Upper lobe of left lung (tissue), 6 donors: Measurements from ENCODE around the gene ZNF32. TPM values are rescaled to one million over a fixed set of nuclear protein-coding genes. Genes with fewer than 3 reads are reported as not detected.

Source experiments
- ATAC-seq, 2 donors: fragments of 200-7000 bp; cut with Tn5 transposase; one replicate each; pipeline ENCODE4 v1.9.1; 2022; ENCODE audit warnings: mild to moderate bottlenecking in 2 of 2, moderate library complexity in 2 of 2; ENCODE audit not compliant: low FRiP score in 2 of 2
- DNase-seq, 2 donors: peaks; one replicate each; pipeline ENCODE4 v3.0.0-alpha.2; 2019 to 2020
- H3K27ac ChIP-seq, 4 donors: fragments of 200-600 bp; sonication (generic); one replicate each; pipeline ENCODE4 v1.5.1; 2016 to 2019
- H3K27me3 ChIP-seq, 4 donors: fragments of 200-600 bp; sonication (generic); one replicate each; pipeline ENCODE4 v1.5.1; 2017 to 2019
- H3K36me3 ChIP-seq, 4 donors: fragments of 200-600 bp; sonication (generic); one replicate each; pipeline ENCODE4 v1.5.1; 2016 to 2019
- H3K4me1 ChIP-seq, 4 donors: fragments of 200-600 bp; sonication (generic); one replicate each; pipeline ENCODE4 v1.5.1; 2018 to 2019
- H3K4me3 ChIP-seq, 4 donors: fragments of 200-600 bp; sonication (generic); one replicate each; pipeline ENCODE4 v1.5.1; 2017 to 2019; ENCODE audit warnings: mild to moderate bottlenecking in 2 of 4, moderate library complexity in 1 of 4
- H3K9me3 ChIP-seq, 4 donors: fragments of 200-600 bp; sonication (generic); one replicate each; pipeline ENCODE4 v1.5.1; 2018 to 2019
- EP300 ChIP-seq, 4 donors: sonication (generic); formaldehyde crosslinking; IDR thresholded peaks; one replicate each; pipeline ENCODE4 v1.5.1; 2017; ENCODE audit warnings: antibody characterized with exemption in 4 of 4, control low read depth in 2 of 4
- POLR2A ChIP-seq, 4 donors: fragments of 450-650 bp; IDR thresholded peaks; one replicate each; pipeline ENCODE4 v1.5.1; 2016 to 2017; ENCODE audit warnings: antibody characterized with exemption in 4 of 4, mild to moderate bottlenecking in 2 of 4
- POLR2AphosphoS5 ChIP-seq, 2 donors: sonication (generic); formaldehyde crosslinking; IDR thresholded peaks; one replicate each; pipeline ENCODE4 v1.5.1; 2017; ENCODE audit warnings: antibody characterized with exemption in 2 of 2
- WGBS, 2 donors: methylation state at CpG; one replicate each; pipeline ENCODE4 v1.1.5; 2017 to 2018; 5-methylcytosine and 5-hydroxymethylcytosine counted together
- total RNA-seq, 6 donors: library from RNA; depleted of rRNA in 4 of 6; stranded (reverse); fragments of >200 nt in 4 of 6; gene quantifications; one replicate each; pipeline versions ENCODE4 v1.1.0 to v1.2.1, GENCODE V29; 2016 to 2021
- TF ChIP-seq, protein P1 (sequence below), 6 experiments: fragments of 450-650 bp in 4 of 6; fragments of 200-600 bp in 2 of 6; sonication (generic) in 2 of 6; IDR thresholded peaks; one replicate each; pipeline ENCODE4 v1.5.1; 2016 to 2019; ENCODE audit warnings: antibody characterized with exemption in 6 of 6
- donor health status: DM: no; HTN: no; CAD: no; lungs with moderate emphysema.
- donor health status: DM: no; HTN: yes; CAD: no; lungs with severe emphysema.

Gene ZNF32
- total RNA-seq, 6 donors from 2014 or later = 16.8 to 36.8 (median 26.8) TPM

DNA sequence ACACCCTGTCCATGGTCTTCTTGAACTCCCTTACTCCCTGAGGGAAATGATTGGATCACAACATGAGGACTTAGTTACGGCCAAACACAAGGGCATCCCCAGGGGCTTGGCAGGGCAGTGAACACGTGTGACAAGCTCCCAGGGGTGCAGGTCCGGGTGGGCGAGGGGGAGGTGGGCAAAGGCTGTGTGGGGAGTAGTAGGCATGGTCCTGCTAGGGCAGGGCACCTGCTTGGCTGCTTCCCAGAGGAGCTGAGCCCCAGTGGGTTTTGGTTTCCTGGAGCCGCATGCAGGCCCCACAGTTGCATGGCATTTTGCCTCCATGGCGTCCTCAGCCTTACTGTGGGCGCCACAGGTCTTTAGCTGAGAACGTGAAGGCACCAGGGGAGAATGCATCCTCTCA, 46.6 kb upstream of the ZNF32 start:
- H3K27ac ChIP-seq = no peak overlapping the region
- 88 to 90% methylated on average over 7 to 8 of the region's 8 CpGs for WGBS, 2 donors
- peak in 1 of 2 donors; percentile 52 for DNase-seq

DNA sequence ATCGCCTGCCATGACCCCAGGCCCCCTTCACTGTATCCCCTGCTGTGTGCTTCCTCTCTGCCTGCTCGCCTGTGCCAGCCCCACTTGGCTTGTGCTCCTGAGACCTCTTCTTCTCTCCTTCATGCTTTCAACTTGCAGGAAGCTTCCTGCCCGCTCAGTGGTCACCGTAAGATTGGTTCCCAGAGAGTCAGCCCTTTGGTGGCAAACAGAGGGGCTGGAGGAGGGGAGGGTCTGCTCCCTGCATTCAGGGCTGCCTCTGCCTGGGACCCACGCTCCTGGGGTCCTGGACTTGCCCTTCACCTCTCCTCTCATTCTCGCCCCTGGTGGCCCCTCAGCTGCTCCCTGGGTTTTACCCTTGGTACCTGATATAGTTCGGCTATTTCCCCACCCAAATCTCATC, 45.8 kb upstream of the ZNF32 start:
- TF ChIP-seq, protein P1, sequence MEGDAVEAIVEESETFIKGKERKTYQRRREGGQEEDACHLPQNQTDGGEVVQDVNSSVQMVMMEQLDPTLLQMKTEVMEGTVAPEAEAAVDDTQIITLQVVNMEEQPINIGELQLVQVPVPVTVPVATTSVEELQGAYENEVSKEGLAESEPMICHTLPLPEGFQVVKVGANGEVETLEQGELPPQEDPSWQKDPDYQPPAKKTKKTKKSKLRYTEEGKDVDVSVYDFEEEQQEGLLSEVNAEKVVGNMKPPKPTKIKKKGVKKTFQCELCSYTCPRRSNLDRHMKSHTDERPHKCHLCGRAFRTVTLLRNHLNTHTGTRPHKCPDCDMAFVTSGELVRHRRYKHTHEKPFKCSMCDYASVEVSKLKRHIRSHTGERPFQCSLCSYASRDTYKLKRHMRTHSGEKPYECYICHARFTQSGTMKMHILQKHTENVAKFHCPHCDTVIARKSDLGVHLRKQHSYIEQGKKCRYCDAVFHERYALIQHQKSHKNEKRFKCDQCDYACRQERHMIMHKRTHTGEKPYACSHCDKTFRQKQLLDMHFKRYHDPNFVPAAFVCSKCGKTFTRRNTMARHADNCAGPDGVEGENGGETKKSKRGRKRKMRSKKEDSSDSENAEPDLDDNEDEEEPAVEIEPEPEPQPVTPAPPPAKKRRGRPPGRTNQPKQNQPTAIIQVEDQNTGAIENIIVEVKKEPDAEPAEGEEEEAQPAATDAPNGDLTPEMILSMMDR (IDR thresholded peaks at IDR 0.05) = no peak
- TF ChIP-seq POLR2A (IDR thresholded peaks at IDR 0.05) (no peak), POLR2AphosphoS5 (IDR thresholded peaks at IDR 0.05) (no peak), EP300 (IDR thresholded peaks at IDR 0.05) (no peak)
- H3K4me1 ChIP-seq = peaks cover 12 to 41% (median 25%) of the 10 kb centered on the region in 4 donors
- ATAC-seq (no peak), DNase-seq (no peak)
- no peaks in the 10 kb centered on the region for H3K9me3 ChIP-seq
- H3K36me3 ChIP-seq = no peaks in the 10 kb centered on the region
- H3K27ac ChIP-seq = no peak overlapping the region
- WGBS, 2 donors = 87 to 93% methylated on average over 6 to 7 of the region's 7 CpGs
- no peak overlapping the region for H3K4me3 ChIP-seq
- no peaks in the 10 kb centered on the region for H3K27me3 ChIP-seq

More for the DNA sequence above, 46.6 kb upstream of the ZNF32 start:
- no peak for ATAC-seq
- no peaks in the 10 kb centered on the region for H3K27me3 ChIP-seq
- no peak overlapping the region for H3K4me3 ChIP-seq
- TF ChIP-seq, protein P1 (IDR thresholded peaks at IDR 0.05) = no peak
- TF ChIP-seq EP300 (IDR thresholded peaks at IDR 0.05) (no peak), POLR2AphosphoS5 (IDR thresholded peaks at IDR 0.05) (no peak), POLR2A (IDR thresholded peaks at IDR 0.05) (no peak)
- H3K9me3 ChIP-seq = no peaks in the 10 kb centered on the region
- H3K36me3 ChIP-seq = no peaks in the 10 kb centered on the region
- peaks cover 10 to 34% (median 23%) of the 10 kb centered on the region in 4 donors for H3K4me1 ChIP-seq

DNA sequence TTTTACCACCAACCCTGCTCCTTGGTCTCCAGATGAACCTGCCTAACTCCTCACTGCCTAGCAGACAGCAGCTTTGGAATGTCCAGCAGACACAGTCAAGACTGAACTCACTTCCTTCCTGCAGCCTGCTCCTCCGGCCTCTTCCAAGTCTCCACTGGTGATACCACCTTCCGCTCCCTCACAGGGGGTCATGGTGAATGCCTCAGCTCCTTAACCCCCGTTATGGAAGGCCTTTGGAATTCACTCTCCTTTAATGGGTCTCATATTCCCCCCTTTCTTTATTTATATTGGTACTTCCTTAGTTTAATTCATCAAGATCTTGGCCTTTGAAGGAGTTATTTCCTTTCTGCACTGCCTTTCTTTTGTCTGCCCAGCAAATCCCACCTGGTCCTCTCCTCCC, 44.9 kb upstream of the ZNF32 start:
- Histone ChIP-seq H3K9me3 (no peaks in the 10 kb centered on the region), H3K27me3 (no peaks in the 10 kb centered on the region), H3K27ac (peak overlapping the region in 1 of 4 donors; percentile 8), H3K4me1 (peaks cover 17 to 42% (median 28%) of the 10 kb centered on the region in 4 donors), H3K4me3 (no peak overlapping the region), H3K36me3 (no peaks in the 10 kb centered on the region)
- ATAC-seq (no peak), DNase-seq (no peak)
- TF ChIP-seq EP300 (IDR thresholded peaks at IDR 0.05) (no peak), POLR2AphosphoS5 (IDR thresholded peaks at IDR 0.05) (no peak), POLR2A (IDR thresholded peaks at IDR 0.05) (no peak)
- TF ChIP-seq, protein P1 (IDR thresholded peaks at IDR 0.05) = no peak
- WGBS, 2 donors = 58% methylated on average over 3 of the region's 3 CpGs

DNA sequence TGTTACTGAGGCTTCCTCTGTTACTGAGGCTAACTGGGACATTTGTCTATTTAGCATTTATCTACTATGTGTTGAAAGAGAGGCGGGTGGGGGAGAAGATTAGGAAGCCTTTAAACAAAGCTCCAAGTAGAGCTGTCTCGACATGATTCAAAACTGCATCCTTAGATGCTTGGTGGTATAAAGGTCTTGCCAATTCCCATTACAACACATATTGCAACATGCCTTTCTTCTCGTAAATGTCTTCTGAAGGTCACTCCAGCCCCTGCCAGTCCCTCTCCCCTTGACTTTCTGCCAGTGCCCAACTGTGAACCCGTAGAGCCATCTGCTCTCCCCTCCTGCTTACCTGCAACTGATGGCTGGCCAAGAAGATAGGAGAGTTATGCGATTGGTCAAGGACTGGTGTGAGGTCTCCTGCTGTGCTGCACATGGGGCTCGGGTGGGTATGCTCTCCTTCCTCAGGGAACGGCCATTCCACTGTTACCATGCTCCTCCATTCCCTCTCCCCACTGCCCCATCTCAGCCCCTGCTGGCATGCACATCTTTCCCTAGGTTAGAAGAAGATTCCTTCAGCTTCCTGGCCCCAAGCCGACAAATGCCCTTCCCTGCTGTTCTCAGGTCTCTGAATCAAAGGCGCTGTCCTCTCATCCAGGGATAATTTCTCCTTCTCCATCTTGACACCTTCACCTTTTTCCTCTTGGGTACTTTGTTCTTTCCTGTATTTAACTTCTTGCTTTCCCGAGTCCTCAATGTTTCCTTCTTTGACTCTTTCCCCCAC, 43.6 kb upstream of the ZNF32 start:
- no peak for ATAC-seq

More for the DNA sequence above, 43.6 kb upstream of the ZNF32 start:
- H3K4me3 ChIP-seq = no peak overlapping the region
- 74 to 76% methylated on average over 10 of the region's 10 CpGs for WGBS, 2 donors
- H3K36me3 ChIP-seq = no peaks in the 10 kb centered on the region
- peaks cover 13 to 35% (median 22%) of the 10 kb centered on the region in 4 donors for H3K4me1 ChIP-seq
- TF ChIP-seq POLR2A (IDR thresholded peaks at IDR 0.05) (no peak), POLR2AphosphoS5 (IDR thresholded peaks at IDR 0.05) (peak in 1 of 2 donors; percentile 42), EP300 (IDR thresholded peaks at IDR 0.05) (no peak)
- TF ChIP-seq, protein P1 (IDR thresholded peaks at IDR 0.05) = no peak
- DNase-seq = no peak
- peak overlapping the region in 1 of 4 donors; percentile 8 for H3K27ac ChIP-seq
- no peaks in the 10 kb centered on the region for H3K27me3 ChIP-seq
- H3K9me3 ChIP-seq = no peaks in the 10 kb centered on the region
